ENCODE measurements around the gene METTL25B.
A peak's percentile ranks its signal among the peaks of the same experiment; 100 is the strongest.
"Not testable (repeated sequence)": the region's sequence is repeated elsewhere in the genome, so short reads cannot be mapped to it uniquely, and the experiment has no call there.

Gene METTL25B

GRCh38 chr1:156750191-156750672 lies 22.0 kb downstream of the METTL25B start:
- DNase-seq: peak in 1 of 2 experiments; percentile 14

DNA sequence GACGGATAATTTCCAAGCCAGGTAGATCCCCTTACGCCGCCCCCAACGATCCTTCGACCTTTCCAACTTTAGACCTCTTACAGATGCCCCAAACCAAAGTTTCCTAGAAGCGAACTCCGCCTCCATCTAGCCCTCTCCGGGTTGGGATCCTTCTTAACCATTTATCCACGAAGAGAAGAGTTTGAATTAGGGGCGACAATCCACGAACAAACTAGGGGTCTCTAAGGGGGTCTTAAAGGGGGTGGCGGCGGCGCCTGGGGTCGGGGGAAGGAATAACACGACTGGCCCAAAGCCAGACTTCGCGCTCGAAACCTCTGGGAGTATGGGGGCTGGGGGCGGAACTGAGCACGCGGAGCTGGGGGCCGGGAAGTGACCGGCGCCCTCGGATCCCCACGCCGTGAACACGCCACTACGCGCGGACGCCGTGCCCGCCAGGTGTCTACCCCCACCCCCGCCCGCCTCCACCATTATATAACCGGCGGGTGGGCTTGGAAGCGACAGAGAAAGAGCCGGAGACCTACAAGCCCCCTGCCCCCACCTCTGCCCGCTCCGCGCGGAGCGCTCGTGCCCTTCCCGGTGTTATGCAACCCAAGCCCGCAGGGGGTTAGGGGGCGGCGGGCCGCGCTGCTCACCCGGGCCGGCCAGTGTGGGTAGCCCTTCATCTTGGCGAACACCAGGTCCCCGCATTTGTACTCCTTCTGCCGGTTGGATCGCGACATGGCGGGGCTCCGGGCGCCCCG lies 22.6 kb downstream of the METTL25B start:
- peak in 1 of 2 experiments; percentile 20 for DNase-seq

- DNase-seq: no peak
Measured at GRCh38 chr1:156751451-156751756, 23.1 kb downstream of the METTL25B start, which contains the start of gene HDGF. HDGF (minus strand) TSS chr1:156751675; CDS start chr1:156751429, 246 bp downstream.

- DNase-seq: peak; percentile 88 to 95
Measured at GRCh38 chr1:156751757-156752481, 23.6 kb downstream of the METTL25B start.

- no peak for DNase-seq
Measured at GRCh38 chr1:156752843-156753482, 24.7 kb downstream of the METTL25B start.

- peak; percentile 86 to 95 for DNase-seq
Measured at GRCh38 chr1:156754219-156754618, 25.9 kb downstream of the METTL25B start.

DNA sequence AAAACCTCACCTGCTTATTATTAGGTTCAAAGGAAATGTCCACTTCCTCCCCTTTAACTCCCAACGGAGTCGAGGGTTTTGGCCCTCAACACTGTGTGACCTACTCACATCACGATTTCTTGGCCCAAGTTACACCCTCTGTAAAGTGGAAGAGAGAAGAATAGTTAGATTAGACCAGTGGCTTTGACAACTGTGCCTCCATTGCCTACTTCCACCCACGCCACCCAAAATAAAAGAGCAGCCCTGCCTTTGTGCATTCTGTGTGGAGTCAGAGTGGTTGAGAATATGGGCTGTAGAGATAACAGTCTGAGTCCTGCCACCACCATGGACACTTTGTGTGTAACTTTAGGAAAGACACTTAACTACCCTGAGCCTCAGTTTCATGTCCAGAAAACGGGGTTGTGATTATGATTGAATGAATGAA lies 27.3 kb downstream of the METTL25B start:
- no peak for DNase-seq

- DNase-seq: no peak
Measured at GRCh38 chr1:156756355-156756754, 28.1 kb downstream of the METTL25B start.

DNA sequence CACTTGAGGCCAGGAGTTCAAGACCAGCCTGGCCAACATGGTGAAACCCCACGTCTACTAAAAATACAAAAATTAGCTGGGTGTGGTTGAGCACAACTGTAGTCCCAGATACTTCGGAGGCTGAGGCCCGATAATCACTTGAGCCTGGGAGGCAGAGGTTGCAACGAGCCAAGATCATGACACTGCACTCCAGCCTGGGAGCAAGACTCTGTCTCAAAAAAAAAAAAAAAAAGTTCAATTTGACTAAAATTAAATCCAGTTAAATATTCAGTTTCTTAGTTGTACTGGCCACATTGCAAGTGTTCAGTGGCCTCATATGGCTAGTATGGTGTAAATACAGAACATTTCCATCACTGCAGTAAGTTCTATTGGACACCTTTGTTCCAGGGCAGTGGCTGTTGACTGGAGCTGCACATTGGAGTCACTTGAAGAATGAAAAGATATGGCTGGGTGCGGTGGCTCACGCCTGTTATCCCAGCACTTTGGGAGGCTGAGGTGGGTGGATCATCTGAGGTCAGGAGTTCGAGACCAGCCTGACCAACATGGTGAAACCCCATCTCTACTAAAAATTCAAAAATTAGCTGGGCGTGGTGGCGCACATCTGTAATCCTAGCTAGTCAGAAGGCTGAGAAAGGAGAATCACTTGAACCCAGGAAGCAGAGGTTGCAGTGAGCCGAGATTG lies 29.4 kb downstream of the METTL25B start:
- DNase-seq: not testable (repeated sequence)

DNA sequence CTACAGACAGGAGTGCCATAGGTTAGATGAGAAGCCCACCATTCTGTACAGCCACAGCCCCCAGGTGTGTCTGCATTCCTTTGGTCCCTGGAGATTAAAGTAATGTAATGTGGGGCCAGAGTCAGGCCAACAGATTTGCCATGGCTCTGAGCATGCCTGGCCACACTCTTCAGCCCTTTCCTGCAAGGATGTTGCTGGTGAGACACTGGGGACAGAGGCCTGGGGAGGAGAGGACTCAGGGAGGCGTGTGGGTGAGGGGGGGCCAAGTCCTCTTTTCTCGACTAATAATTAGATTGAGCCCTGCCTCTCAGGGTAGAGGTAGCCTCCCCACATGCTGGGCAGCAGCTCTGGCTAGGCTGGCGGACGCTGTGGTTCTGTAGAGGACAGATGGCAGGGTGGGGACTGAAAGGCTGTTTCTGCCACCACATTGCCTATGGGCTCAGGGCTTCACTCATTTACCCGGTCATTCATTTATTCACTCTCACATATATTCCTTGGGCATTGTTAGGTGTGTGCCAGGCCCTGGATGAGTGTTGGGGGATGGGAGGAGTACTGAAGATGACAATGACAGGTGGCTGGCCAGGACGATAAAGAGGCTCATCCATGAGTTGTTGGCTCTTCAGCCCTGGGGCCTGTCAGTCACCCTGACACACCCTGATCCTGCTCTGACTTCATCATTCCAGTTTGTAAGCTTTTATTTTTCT lies 32.0 kb downstream of the METTL25B start:
- DNase-seq: peak; percentile 90 to 92

- peak in 1 of 2 experiments; percentile 62 for DNase-seq
Measured at GRCh38 chr1:156760796-156761104, 32.5 kb downstream of the METTL25B start.

GRCh38 chr1:156765136-156765535 lies 36.9 kb downstream of the METTL25B start:
- DNase-seq: not testable (repeated sequence)

DNA sequence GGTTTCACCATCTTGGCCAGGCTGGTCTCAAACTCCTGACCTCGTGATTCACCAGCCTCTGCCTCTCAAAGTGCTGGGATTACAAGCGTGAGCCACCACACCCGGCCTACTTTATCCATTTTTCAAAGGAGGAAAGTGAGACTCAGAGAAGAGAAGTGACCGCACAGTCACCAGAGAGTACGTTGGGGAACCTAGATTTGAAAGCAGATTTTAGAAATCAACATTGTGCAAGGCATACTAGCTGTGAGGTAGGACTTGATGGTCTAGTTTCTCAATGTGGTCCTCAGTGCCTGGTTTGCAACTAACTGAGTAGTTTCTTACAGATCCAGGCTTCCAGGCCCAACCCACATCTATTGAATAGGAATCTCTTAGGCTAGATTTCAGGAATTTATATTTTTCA lies 37.4 kb downstream of the METTL25B start:
- DNase-seq: no peak

DNA sequence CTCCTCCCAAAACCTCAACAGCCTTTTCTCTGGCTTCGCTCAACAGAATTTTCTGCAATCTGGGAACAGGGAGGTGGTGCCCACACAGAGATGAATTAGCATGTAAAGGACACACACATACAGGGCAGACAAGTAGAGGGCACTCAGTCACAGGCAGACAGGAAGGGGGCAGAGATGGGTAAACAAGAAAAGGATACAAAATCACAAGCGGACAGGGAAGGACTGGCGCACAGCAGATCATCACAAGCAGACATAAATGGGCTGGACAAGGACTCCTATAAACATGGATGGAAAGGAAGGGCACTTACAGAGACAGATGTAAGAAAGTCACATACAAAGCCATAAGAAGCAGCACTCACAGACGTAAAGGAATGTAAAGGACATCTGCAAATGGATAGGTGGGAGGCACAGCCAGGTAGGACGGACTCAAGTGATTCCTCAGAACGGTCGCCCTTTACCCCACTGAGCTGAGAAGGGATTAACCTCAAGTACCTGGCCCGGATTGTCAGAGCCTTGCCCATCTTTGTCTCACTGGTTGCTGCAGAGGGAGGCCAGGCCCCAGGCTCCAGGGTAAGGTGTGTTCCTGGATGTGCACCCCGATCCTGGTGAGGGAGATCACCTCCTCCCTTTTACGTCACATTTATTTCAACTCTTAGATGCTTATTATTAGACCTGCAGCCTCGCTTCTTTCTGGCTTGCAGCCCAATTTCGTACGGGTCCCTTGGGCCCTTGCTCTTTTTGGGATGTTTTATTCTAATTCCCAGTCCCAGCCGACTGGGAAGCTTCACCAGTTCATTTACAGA lies 38.2 kb downstream of the METTL25B start:
- peak in 1 of 2 experiments; percentile 44 for DNase-seq

DNA sequence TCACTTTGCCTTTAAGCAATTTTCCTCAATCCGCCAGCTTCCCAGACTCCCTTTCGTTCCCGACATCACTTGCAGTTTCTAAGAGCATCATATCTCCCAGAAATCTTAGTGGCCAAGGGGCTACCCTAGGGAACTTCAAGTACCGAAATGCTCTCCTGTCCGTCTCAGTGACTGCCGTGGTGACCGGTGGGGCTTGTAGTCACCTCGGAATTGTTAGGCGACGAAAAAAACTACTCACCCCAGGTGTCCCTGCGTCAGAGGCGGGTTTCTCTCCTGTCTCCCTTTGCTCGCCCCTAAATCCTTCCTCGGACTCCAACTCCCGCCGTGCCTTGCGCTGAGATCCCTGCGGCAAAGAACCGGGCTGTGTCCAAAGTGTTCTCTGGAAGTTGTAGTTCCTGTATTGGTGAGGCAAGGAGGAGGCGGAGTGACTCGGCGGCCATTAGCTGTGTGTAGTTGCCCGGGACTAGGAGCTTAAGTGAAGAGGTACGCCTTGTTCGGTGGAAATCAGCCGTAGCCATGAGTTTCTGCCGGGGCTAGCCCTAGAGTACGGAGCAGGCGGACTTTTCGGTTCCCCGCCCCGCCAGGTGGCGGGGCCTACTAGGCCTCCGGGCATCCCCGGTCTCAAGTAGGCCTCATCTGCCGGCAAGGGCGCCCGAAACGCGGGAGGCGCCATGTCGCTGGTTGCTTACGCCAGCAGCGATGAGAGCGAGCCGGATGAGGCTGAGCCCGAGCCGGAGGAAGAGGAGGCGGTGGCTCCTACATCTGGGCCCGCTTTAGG lies 39.0 kb downstream of the METTL25B start, which contains the start of gene PRCC:
PRCC (plus strand) TSS at position 435 of the 778 bp plus-strand sequence; CDS start at position 672, 237 bp downstream.
- DNase-seq: peak; percentile 98 to 100

DNA sequence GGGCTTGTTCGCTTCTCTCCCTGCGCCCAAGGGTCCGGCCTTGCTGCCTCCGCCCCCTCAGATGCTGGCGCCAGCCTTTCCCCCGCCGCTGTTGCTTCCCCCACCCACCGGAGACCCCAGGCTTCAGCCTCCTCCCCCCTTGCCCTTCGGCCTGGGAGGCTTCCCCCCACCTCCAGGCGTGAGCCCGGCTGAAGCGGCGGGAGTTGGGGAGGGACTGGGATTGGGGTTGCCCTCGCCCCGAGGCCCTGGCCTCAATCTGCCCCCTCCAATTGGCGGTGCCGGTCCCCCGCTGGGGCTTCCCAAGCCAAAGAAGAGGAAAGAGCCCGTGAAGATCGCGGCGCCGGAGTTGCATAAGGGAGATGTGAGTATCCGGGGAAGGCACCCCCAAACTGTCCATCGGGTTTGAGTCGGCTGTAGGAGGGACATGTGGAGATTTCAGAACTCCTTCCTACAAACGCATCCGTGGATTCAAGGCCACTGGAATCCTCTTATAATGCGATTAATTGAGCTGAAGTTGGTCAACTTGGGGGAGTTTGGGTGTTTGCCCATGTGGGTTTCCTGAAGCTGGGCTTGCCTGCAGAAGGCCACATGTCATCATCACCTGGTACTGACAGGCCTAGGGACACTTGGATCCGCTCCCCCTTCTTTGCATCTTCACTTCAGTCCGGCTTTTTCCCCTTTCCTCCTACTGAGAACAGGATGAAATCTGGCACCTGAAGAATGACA lies 39.8 kb downstream of the METTL25B start:
- DNase-seq: peak in 1 of 2 experiments; percentile 40

DNA sequence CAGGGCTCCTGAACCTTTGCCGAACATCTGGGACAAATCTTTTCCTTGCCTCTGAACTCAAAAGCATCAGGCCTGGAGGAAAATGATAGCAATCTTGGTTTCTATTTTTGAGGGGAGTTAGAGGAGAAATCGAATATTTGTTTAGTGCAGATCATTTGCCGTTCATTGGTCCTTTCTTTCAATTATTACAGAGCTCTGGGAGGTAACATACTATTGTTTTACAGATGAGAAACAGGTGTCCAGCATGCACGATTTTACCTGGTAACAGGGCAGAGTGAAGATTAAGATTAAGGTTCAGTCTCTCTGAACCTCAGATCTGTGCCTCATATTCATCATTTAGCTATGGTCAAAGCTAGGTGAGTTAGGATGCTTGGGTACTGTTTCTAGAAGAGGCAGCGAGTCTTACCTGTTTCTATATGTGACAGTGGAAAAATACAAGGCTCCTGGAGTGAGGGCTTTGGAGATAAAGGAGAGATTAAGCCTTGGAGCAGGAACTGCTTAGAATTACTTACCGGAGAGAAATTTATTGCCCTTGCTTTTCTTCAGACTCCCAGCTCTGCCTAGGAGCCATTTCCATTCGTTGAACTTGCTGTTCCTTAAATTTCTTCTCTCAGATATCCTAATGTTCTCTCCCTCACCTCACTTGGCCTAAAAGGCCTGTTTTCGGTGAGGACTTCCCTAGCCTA lies 40.5 kb downstream of the METTL25B start:
- DNase-seq: no peak

DNA sequence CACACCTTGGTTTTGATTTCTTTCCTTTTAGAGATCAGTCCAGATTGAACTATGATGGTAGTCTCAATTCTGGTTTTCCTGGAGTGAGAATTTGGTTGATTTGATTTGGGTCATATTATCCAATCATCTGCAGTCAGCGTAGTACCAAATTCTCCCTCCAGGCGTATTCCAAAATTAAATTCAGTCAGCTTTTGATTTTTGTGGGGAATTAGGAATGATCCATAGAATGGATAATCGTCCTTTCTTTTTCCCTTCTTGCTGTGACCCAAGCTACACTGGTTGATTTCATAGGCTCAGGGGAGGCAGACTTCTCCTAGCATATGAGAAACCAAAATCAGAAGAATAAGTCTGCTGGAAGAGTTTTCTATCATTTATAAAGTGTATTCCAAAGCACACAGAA lies 44.0 kb downstream of the METTL25B start:
- no peak for DNase-seq
